Fibroblast of lung (primary cell): ENCODE data around the gene ERICH4. TPM values are rescaled to one million over a fixed set of nuclear protein-coding genes. Genes with fewer than 3 reads are reported as not detected.
"Not testable (repeated sequence)": the region's sequence is repeated elsewhere in the genome, so short reads cannot be mapped to it uniquely, and the experiment has no call there.

Experiments used
- DNase-seq, 2 donors: peaks; one replicate each; pipeline versions ENCODE4 v3.0.0 to v3.0.0-alpha.2; 2010; ENCODE audit warnings: low read depth in 2 of 2
- H2AFZ ChIP-seq: 2 replicates; pipeline ENCODE4 v1.5.1; 2012; ENCODE audit warnings: low read length, control low read depth, inconsistent platforms
- H3K27ac ChIP-seq: 2 replicates; pipeline ENCODE4 v1.5.1; 2011; ENCODE audit warnings: low read length, control low read depth; ENCODE audit not compliant: insufficient read depth
- H3K27me3 ChIP-seq: 2 replicates; pipeline ENCODE4 v1.5.1; 2011; ENCODE audit warnings: mild to moderate bottlenecking, low read length; ENCODE audit not compliant: control insufficient read depth, insufficient read depth
- H3K36me3 ChIP-seq: 2 replicates; pipeline ENCODE4 v1.5.1; 2011; ENCODE audit warnings: low read length; ENCODE audit not compliant: control insufficient read depth, insufficient read depth
- H3K4me1 ChIP-seq: 2 replicates; pipeline ENCODE4 v1.5.1; 2011; ENCODE audit warnings: low read length; ENCODE audit not compliant: control insufficient read depth, insufficient read depth; ENCODE audit errors: extremely low read depth
- H3K4me2 ChIP-seq: 2 replicates; pipeline ENCODE4 v1.5.1; 2011; ENCODE audit warnings: low read length, control low read depth; ENCODE audit not compliant: insufficient read depth; ENCODE audit errors: extremely low read depth
- H3K4me3 ChIP-seq, 4 experiments: fragments of 200-600 bp in 1 of 4; sonication (generic) in 1 of 4; replicated peaks in 1 of 4; 2 replicates each; pipeline ENCODE4 v1.5.1; 2011 to 2016; ENCODE audit warnings: low read length in 4 of 4, low read depth in 3 of 4, mild to moderate bottlenecking in 3 of 4, control low read depth in 2 of 4, inconsistent platforms in 1 of 4, mixed read lengths in 1 of 4; ENCODE audit not compliant: insufficient read depth in 1 of 4; ENCODE audit errors: control extremely low read depth in 1 of 4
- H3K79me2 ChIP-seq: 2 replicates; pipeline ENCODE4 v1.5.1; 2012; ENCODE audit warnings: mild to moderate bottlenecking, low read length, inconsistent platforms; ENCODE audit not compliant: control insufficient read depth, insufficient read depth
- H3K9ac ChIP-seq: 2 replicates; pipeline ENCODE4 v1.5.1; 2011; ENCODE audit warnings: mild to moderate bottlenecking, low read length, control low read depth; ENCODE audit not compliant: insufficient read depth
- H3K9me3 ChIP-seq: 2 replicates; pipeline ENCODE4 v1.5.1; 2012; ENCODE audit warnings: low read depth, low read length; ENCODE audit not compliant: control insufficient read depth, insufficient read depth
- H4K20me1 ChIP-seq: 2 replicates; pipeline ENCODE4 v1.5.1; 2011; ENCODE audit warnings: low read length; ENCODE audit not compliant: control insufficient read depth, insufficient read depth; ENCODE audit errors: extremely low read depth
- CTCF ChIP-seq, 2 donors: IDR thresholded peaks in 1 of 2; conservative IDR thresholded peaks in 1 of 2; 1 replicate in 1 of 2; 2 replicates in 1 of 2; pipeline ENCODE4 v1.5.1; 2011 to 2012; ENCODE audit warnings: low read length in 2 of 2, control low read depth in 1 of 2, inconsistent platforms in 1 of 2, low read depth in 1 of 2, mild to moderate bottlenecking in 1 of 2
- EZH2 ChIP-seq: IDR thresholded peaks from 2 replicates; pipeline ENCODE4 v1.5.1; 2012; ENCODE audit warnings: low read length, control low read depth, mild to moderate bottlenecking; ENCODE audit errors: missing control alignments
- polyA plus RNA-seq, 2 donors: library from polyadenylated mRNA; depleted of rRNA in 1 of 2; stranded (reverse) in 1 of 2; unstranded in 1 of 2; fragments of >200 nt; gene quantifications; 2 replicates each; pipeline ENCODE4 v1.2.1, GENCODE V29; 2011 to 2012; ENCODE audit warnings: missing spikeins in 1 of 2
- total RNA-seq: library from RNA; depleted of rRNA; stranded (reverse); fragments of >200 nt; gene quantifications from 2 replicates; pipeline ENCODE4 v1.2.1, GENCODE V29; 2014

The ERICH4 gene
- total and polyA plus RNA-seq, 2 donors (not counting 1 experiment from before 2014, with no cell fraction given), result not detected

GRCh38 chr19:41456342-41456918, 13.5 kb downstream of the ERICH4 start:
- Histone ChIP-seq H3K9me3 (no peaks in the 10 kb centered on the region), H2AFZ (no peak overlapping the region), H3K79me2 (no peaks in the 10 kb centered on the region), H3K27ac (no peak overlapping the region), H3K4me3 (no peak overlapping the region), H3K9ac (no peak overlapping the region), H3K27me3 (no peaks in the 10 kb centered on the region), H4K20me1 (no peaks in the 10 kb centered on the region), H3K36me3 (no peaks in the 10 kb centered on the region), H3K4me1 (no peaks in the 10 kb centered on the region), H3K4me2 (no peak overlapping the region)
- TF ChIP-seq EZH2 (no peak), CTCF (conservative IDR thresholded peaks at IDR 0.05 in 1 of 2, IDR thresholded peaks at IDR 0.05 in 1 of 2; ENCODE audit: low read depth in 1 of 2, low read length in 2 of 2) (no peak)
- DNase-seq, result peak; percentile 20 to 47

- TF ChIP-seq CTCF (conservative IDR thresholded peaks at IDR 0.05 in 1 of 2, IDR thresholded peaks at IDR 0.05 in 1 of 2; ENCODE audit: low read depth in 1 of 2, low read length in 2 of 2), result no peak
- TF ChIP-seq EZH2, result no peak
- Histone ChIP-seq H3K79me2 (no peaks in the 10 kb centered on the region), H3K27me3 (no peaks in the 10 kb centered on the region), H3K9me3 (no peaks in the 10 kb centered on the region), H3K4me3 (no peak overlapping the region), H4K20me1 (no peaks in the 10 kb centered on the region), H3K4me2 (no peak overlapping the region), H3K27ac (no peak overlapping the region), H3K36me3 (no peaks in the 10 kb centered on the region), H3K4me1 (no peaks in the 10 kb centered on the region), H2AFZ (no peak overlapping the region), H3K9ac (no peak overlapping the region)
- no peak for DNase-seq
These were observed 14.3 kb downstream of the ERICH4 start for GRCh38 chr19:41457241-41457640.

- H3K27ac ChIP-seq, result no peak overlapping the region
- H3K4me2 ChIP-seq, result no peak overlapping the region
- no peak overlapping the region for H3K4me3 ChIP-seq
- H3K4me1 ChIP-seq, result no peaks in the 10 kb centered on the region
- H3K9ac ChIP-seq, result no peak overlapping the region
- H3K9me3 ChIP-seq, result no peaks in the 10 kb centered on the region
- no peaks in the 10 kb centered on the region for H3K36me3 ChIP-seq
- no peaks in the 10 kb centered on the region for H4K20me1 ChIP-seq
- no peak overlapping the region for H2AFZ ChIP-seq
- TF ChIP-seq EZH2 (no peak), CTCF (conservative IDR thresholded peaks at IDR 0.05 in 1 of 2, IDR thresholded peaks at IDR 0.05 in 1 of 2; ENCODE audit: low read depth in 1 of 2, low read length in 2 of 2) (no peak)
- DNase-seq, result no peak
- no peaks in the 10 kb centered on the region for H3K79me2 ChIP-seq
- no peaks in the 10 kb centered on the region for H3K27me3 ChIP-seq
These were observed 19.5 kb downstream of the ERICH4 start for GRCh38 chr19:41462497-41462896.

DNA sequence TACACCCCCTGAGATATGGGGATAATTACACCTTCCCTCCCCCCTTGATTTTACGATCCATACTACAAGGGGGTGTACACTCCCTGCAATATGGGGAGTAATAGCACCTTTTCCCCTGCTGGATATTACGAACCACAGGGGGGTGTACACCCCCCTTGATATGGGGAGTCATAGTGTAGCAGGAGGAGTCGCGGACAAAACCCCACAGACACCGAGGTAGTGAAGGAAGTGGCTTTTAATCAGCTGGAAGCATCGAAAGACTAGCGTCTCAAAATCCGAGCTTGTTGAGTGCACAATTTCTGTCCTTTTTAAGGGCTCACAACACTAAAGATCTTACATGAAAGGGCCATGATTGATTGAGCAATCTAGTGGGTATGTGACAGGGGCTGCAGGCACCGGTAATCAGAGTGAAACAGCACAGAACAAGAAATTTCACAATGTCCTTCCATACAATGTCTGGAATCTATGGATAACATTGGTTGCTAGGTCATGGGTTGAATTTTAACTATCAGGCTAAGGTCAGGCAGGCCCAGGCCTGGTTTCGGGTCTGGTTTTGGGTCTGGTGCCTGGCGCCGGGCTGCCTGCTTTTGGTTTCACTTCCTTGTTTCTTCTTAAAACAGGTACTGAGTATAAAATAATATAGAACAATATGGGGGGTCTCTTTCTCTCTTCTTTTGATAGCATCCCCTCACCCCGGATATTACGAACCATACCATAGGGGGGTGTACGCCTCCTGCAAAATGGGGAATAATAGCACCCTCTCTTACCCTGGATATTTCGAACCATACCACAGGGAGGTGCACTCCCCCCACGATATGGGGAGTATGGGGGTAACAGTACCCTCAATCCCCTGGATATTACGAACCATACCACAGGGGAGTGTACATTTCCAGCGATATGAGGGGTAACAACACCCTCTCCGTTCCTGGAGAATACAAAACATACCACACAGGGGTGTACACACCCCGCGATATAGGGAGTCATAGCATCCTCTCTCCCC, 20.6 kb downstream of the ERICH4 start:
- not testable (repeated sequence) for H2AFZ ChIP-seq, H4K20me1 ChIP-seq, H3K4me3 ChIP-seq, H3K79me2 ChIP-seq, DNase-seq, H3K27ac ChIP-seq, H3K9ac ChIP-seq, H3K27me3 ChIP-seq, H3K36me3 ChIP-seq, H3K9me3 ChIP-seq, H3K4me1 ChIP-seq, H3K4me2 ChIP-seq
